GM12872 (cell line): Measurements from ENCODE around the gene SOX5.

Experiments used
- TF ChIP-seq, protein P1 (sequence below): IDR thresholded peaks from 3 replicates; pipeline ENCODE4 v1.5.1; 2011; ENCODE audit warnings: low read depth, mild to moderate bottlenecking, low read length, moderate library complexity; ENCODE audit not compliant: insufficient read depth

Gene SOX5

GRCh38 chr12:23684121-23684520 is 265.3 kb downstream of the SOX5 start:
- TF ChIP-seq, protein P1, sequence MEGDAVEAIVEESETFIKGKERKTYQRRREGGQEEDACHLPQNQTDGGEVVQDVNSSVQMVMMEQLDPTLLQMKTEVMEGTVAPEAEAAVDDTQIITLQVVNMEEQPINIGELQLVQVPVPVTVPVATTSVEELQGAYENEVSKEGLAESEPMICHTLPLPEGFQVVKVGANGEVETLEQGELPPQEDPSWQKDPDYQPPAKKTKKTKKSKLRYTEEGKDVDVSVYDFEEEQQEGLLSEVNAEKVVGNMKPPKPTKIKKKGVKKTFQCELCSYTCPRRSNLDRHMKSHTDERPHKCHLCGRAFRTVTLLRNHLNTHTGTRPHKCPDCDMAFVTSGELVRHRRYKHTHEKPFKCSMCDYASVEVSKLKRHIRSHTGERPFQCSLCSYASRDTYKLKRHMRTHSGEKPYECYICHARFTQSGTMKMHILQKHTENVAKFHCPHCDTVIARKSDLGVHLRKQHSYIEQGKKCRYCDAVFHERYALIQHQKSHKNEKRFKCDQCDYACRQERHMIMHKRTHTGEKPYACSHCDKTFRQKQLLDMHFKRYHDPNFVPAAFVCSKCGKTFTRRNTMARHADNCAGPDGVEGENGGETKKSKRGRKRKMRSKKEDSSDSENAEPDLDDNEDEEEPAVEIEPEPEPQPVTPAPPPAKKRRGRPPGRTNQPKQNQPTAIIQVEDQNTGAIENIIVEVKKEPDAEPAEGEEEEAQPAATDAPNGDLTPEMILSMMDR, result no peak

- TF ChIP-seq, protein P1, result no peak
Measured at GRCh38 chr12:23681237-23681636, 268.2 kb downstream of the SOX5 start.

- TF ChIP-seq, protein P1, result no peak
Measured at GRCh38 chr12:23674064-23674463, 275.4 kb downstream of the SOX5 start.

GRCh38 chr12:23671881-23672280 is 277.6 kb downstream of the SOX5 start:
- TF ChIP-seq, protein P1, result no peak

DNA sequence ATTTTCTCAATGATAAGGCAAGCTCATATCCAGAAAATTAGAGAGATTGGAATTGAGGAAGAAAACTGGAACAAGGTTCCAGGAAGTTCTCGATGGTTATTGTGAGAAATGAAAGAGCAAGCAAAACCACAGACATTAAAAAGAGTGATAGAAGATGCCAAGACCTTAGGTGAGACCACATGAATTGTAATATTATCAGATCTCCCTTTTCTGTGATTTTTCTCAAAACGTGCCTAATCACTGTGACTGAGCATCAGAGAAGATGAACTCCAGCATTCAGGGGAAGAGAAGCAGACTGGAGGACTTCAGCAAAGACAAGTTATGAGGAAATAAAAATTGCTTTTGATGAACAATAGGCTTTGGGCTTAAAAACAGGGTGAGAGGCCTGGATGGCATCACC is 278.8 kb downstream of the SOX5 start:
- TF ChIP-seq, protein P1, result no peak

DNA sequence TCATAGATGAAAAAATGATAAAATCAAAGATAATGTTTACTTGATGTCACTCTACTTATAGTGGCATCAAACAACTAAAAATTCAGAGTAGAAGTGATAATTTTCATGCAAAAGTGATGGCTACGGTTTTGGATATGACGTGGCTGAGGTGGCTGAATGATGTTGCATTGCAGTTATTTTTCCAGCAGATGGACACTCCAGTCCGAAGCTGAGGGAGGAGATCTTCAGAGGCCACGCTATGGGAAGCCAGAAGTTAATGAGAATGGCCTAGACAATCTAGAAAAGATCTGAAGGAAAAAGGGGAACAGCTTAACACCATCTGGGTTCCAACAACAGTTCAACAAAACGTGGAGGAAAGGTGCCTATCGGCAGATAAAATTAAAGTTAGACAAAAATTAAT is 279.8 kb downstream of the SOX5 start:
- TF ChIP-seq, protein P1, result no peak

DNA sequence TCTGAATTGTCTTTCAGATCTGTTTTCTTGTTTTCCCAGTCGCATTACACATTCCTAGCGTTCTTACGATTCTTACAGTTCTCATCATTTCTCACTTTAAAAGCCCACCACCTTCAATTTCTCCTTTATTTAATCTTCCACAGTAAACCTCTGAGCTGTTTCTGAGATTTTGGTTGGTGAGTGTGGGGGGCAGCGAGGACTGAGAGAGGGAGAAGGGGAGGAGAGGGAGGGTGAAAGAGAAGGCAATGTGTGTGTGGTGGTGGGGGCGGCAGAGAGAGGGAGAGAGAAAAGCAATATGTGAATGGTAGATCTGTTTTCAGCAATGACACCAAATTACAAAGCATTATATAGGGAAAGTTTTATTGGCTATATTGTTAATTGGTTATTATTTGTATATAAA is 282.6 kb downstream of the SOX5 start:
- TF ChIP-seq, protein P1, result no peak

DNA sequence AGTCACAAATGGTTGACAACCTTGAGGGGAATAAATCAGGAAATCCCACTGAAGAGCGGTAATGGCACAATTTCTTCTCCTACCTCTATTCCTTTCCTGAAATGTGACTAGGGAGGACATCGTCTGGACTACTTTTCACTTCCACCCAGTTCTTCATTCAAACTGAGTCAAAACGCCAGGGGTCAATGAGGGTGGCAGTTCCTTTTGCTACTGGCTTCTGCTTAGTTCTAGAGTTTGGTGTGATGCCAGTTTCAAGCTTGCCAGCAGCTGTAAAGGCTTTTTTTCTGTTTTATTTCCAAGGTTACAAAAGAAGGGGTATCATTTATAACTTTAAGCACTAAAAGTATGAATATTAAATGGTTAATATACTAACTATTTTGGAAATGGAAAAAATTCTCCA is 286.5 kb downstream of the SOX5 start:
- TF ChIP-seq, protein P1, result no peak
